Heart left ventricle (tissue), 16 donors: Measurements from ENCODE around the gene CDC14B. TPM values are rescaled to one million over a fixed set of nuclear protein-coding genes. Genes with fewer than 3 reads are reported as not detected.

Experiments
- ATAC-seq, 4 donors: fragments of 200-7000 bp; cut with Tn5 transposase; one replicate each; pipeline ENCODE4 v1.9.1; 2020 to 2022; ENCODE audit warnings: moderate library complexity in 4 of 4, mild to moderate bottlenecking in 3 of 4, moderate number of reproducible peaks in 1 of 4
- DNase-seq, 5 donors: peaks; one replicate each; pipeline ENCODE4 v3.0.0-alpha.2; 2020
- H3K27ac ChIP-seq, 12 donors: fragments of 200-600 bp; sonication (generic) in 4 of 12; one replicate each; pipeline versions ENCODE4 v1.5.0 to v1.8.0; 2016 to 2022; ENCODE audit warnings: mild to moderate bottlenecking in 2 of 12
- H3K27me3 ChIP-seq, 9 donors: fragments of 200-600 bp; sonication (generic) in 2 of 9; one replicate each; pipeline versions ENCODE4 v1.5.1 to v1.8.0; 2016 to 2022; ENCODE audit warnings: mild to moderate bottlenecking in 3 of 9
- H3K36me3 ChIP-seq, 9 donors: fragments of 200-600 bp; sonication (generic) in 2 of 9; one replicate each; pipeline versions ENCODE4 v1.5.0 to v1.8.0; 2018 to 2022; ENCODE audit warnings: mild to moderate bottlenecking in 2 of 9
- H3K4me1 ChIP-seq, 12 donors: fragments of 200-600 bp; sonication (generic) in 4 of 12; one replicate each; pipeline versions ENCODE4 v1.5.0 to v1.8.0; 2016 to 2022; ENCODE audit warnings: mild to moderate bottlenecking in 3 of 12
- H3K4me3 ChIP-seq, 12 donors: fragments of 200-600 bp; sonication (generic) in 4 of 12; one replicate each; pipeline versions ENCODE4 v1.5.0 to v1.8.0; 2017 to 2022; ENCODE audit warnings: mild to moderate bottlenecking in 9 of 12, moderate library complexity in 4 of 12
- H3K9me3 ChIP-seq, 12 donors: fragments of 200-600 bp; sonication (generic) in 4 of 12; one replicate each; pipeline versions ENCODE4 v1.5.0 to v1.8.0; 2016 to 2022; ENCODE audit warnings: mild to moderate bottlenecking in 1 of 12
- POLR2A ChIP-seq, 2 donors: fragments of 450-650 bp; IDR thresholded peaks; one replicate each; pipeline ENCODE4 v1.6.1; 2017; ENCODE audit warnings: antibody characterized with exemption in 2 of 2, mild to moderate bottlenecking in 2 of 2, moderate library complexity in 2 of 2
- WGBS, 4 donors: extraction: QIAGEN DNeasy Blood & Tissue Kit in 2 of 4; methylation state at CpG; one replicate each; pipeline versions ENCODE4 v1.1.5 to v1.1.7; 2013 to 2018; 5-methylcytosine and 5-hydroxymethylcytosine counted together
- intact Hi-C, 10 donors: fragments of 100-400 bp; cut with DNase I; formaldehyde crosslinking; loops; one replicate each; pipeline versions ENCODE4 v1.11.1 to v1.14.2; 2022
- long read RNA-seq, 3 donors: library from polyadenylated mRNA; unstranded; transcript quantifications; one replicate each; pipeline ENCODE4 v2.0.0, GENCODE V29; 2020 to 2021
- polyA plus RNA-seq, 2 donors: library from polyadenylated mRNA; stranded (reverse); fragments of 200-250 nt; gene quantifications; one replicate each; pipeline ENCODE4 v1.2.3, GENCODE V29; 2013
- total RNA-seq, 9 donors: library from RNA; depleted of rRNA in 2 of 9; stranded (reverse); fragments of >200 nt in 2 of 9; fragmentation: NEBNext Ultra II Directional in 3 of 9; extraction: Animal tissue kit (Norgen Biotek cat#: 25700) in 3 of 9; gene quantifications; one replicate each; pipeline versions ENCODE4 v1.1.0 to v1.2.4, GENCODE V29; 2016 to 2023
- TF ChIP-seq, protein P1 (sequence below), 12 donors: fragments of 200-600 bp; sonication (generic) in 4 of 12; IDR thresholded peaks; one replicate each; pipeline versions ENCODE4 v1.5.0 to v1.8.0; 2018 to 2022; ENCODE audit warnings: antibody characterized with exemption in 12 of 12, mild to moderate bottlenecking in 5 of 12
- donor health status: ischemic (EF 13 %, LVEDD 7.1; RV severe dilation, severe dysfunction).
- donor health status: healthy with polysubstance abuse.
- donor health status: DM: no; HTN: yes; CAD: no.
- donor health status: DM: no; HTN: no; CAD: no.
- donor health status: ischemic (EF 25% LVEDD 6.9; RV normal size, moderate dysfunction).
- donor health status: ischemic (EF 25% LVEDD 5.7; RV mildly dilated, moderate dysfunction).
- donor health status: healthy.
- donor health status: DM: yes; HTN: yes; CAD: no.
- donor health status: ischemic (EF 35%, LVEDD 5.7; RV mildly dilated, moderate dysfunction).
- donor health status: nonischemic (EF 11% LVEDD 7.7; RV severe dilation, severe dysfunction).
- donor health status: DM: yes; HTN: yes; CAD: no.
- donor health status: PGD.
- donor health status: ischemic (EF 29% LVEDD 5.4; RV normal size, mild dysfunction).
- donor health status: nonischemic (EF 23%, LVEDD 6.1; RV moderate dilation, normal function).

CDC14B gene
- total RNA-seq (10 to 100 TPM; 18.8 to 37.0 (median 26.9) TPM), polyA plus RNA-seq (10 to 100 TPM in 1 of 2 donors, 1 to 10 TPM in 1; 5.1 to 11.7 TPM)
- long read RNA-seq, donor 1, full-length matches to known transcripts: 9 of 16 reads
- long read RNA-seq, donor 1, partial matches to known transcripts: 0 of 16 reads
- long read RNA-seq, donor 1, other reads (novel, unspliced or antisense): 7 of 16 reads
- long read RNA-seq, donor 2, partial matches to known transcripts: 1 of 33 reads
- long read RNA-seq, donor 2, other reads (novel, unspliced or antisense): 29 of 33 reads
- long read RNA-seq, donor 3, full-length matches to known transcripts: 10 of 19 reads
- long read RNA-seq, donor 3, partial matches to known transcripts: 1 of 19 reads
- long read RNA-seq, donor 3, other reads (novel, unspliced or antisense): 8 of 19 reads

DNA sequence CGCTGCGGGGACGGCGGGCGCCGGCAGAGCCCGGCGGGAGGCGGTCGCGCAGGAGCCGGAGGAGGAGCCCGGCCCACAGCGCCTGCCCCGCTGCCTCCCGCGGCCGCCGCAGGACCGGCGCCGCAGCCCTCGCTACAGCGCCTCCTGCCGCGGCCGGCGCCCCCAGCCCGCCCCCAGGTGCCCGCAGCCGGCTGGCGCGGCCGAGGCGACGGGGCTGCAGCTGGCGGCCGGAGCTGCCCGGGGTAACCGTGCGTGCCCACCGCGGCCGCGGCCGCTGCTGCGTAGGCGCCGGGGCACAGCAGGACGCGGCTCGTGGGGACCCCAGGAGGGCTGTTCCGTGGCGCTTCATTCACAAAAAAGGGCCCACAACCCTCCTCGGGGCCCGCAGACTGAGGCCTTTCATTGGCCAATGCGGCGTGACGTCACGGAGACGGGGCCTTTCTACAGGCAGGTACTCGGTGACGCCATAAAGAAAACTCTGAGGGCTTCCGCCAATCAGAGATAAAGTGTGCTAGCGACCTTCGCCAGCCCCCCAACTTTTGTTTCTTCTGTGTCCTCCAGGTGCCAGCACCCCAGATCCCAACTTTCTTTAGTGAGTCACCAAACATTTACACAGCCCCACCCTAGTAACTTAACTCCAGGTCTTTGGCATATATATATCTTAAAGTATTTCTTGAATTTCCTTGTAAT lies at the start of gene CDC14B:
Gene CDC14B, minus strand, starts transcription at position 353 of the 690 bp plus-strand sequence. CDS start 465 bp downstream, outside the sequence.
- 0 to 13% (median 3%) methylated on average over 5 to 66 of the region's 66 CpGs for WGBS, 4 donors
- H3K27me3 ChIP-seq: peaks cover 0 to 14% (median 0%) of the 10 kb centered on the region in 9 donors

DNA sequence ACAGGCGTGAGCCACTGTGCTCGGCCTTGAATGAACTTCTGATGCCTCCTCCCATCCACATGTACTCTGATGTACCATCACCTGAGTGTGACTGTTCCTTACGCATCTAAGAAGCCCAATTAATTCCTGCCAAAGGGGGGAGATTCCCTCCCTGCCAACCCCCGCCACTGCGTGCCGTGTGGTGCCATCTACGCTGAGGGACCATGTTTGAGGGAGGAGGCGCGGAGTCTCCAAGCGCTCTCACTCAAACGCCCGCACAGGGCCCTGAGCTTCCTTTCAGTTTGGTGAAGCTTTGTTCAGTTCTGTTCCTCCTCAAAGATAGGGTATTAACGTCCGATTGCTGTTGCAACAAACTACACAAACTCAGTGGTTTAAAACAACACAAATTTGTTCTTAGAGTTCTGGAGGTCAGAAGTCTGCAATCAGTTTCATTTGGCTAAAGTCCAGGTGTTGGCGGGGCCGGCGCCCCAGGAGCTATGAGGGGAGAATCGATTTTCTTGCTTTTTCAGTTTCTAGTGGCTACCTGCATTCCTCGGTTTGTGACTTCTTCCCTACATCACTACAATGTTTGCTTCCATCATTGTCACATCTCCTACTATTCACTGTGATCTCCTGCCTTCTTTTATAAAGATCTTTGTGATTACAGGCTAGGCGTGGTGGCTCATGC lies 49.4 kb upstream of the CDC14B start:
- intact Hi-C loops: loop anchor here in 8 of 10 donors (2.0 to 10.0 kb wide), 8 partner anchors 214 to 437 kb away; partner anchors contain the start of gene HABP4 (in 1 of the 8)
- Histone ChIP-seq H3K27me3 (no peaks in the 10 kb centered on the region), H3K9me3 (no peaks in the 10 kb centered on the region), H3K4me3 (no peak overlapping the region), H3K4me1 (peaks cover 0 to 5% (median 0%) of the 10 kb centered on the region in 12 donors), H3K36me3 (no peaks in the 10 kb centered on the region), H3K27ac (no peak overlapping the region)
- TF ChIP-seq, protein P1, sequence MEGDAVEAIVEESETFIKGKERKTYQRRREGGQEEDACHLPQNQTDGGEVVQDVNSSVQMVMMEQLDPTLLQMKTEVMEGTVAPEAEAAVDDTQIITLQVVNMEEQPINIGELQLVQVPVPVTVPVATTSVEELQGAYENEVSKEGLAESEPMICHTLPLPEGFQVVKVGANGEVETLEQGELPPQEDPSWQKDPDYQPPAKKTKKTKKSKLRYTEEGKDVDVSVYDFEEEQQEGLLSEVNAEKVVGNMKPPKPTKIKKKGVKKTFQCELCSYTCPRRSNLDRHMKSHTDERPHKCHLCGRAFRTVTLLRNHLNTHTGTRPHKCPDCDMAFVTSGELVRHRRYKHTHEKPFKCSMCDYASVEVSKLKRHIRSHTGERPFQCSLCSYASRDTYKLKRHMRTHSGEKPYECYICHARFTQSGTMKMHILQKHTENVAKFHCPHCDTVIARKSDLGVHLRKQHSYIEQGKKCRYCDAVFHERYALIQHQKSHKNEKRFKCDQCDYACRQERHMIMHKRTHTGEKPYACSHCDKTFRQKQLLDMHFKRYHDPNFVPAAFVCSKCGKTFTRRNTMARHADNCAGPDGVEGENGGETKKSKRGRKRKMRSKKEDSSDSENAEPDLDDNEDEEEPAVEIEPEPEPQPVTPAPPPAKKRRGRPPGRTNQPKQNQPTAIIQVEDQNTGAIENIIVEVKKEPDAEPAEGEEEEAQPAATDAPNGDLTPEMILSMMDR (IDR thresholded peaks at IDR 0.05): no peak
- TF ChIP-seq POLR2A (IDR thresholded peaks at IDR 0.05): no peak
- WGBS, 4 donors: 88 to 93% (median 92%) methylated on average over 20 of the region's 20 CpGs
- DNase-seq: no peak
- ATAC-seq: no peak

More for the DNA sequence above, at the start of gene CDC14B:
- intact Hi-C loops: loop anchor here in 8 of 10 donors (2.0 to 10.0 kb wide), 9 partner anchors 33 to 169 kb away; partner anchors contain the start of genes HABP4 (in 5 of the 8) and PRXL2C (in 2 of the 8)
- DNase-seq (peak; percentile 87 to 96 (median 92)), ATAC-seq (peak; percentile 50 to 82 (median 78))
- Histone ChIP-seq H3K36me3 (no peaks in the 10 kb centered on the region), H3K27ac (peak within 1 kb of the TSS; percentile 72 to 92 (median 88)), H3K4me3 (peak within 1 kb of the TSS; percentile 58 to 89 (median 78)), H3K4me1 (peaks cover 0 to 12% (median 2%) of the 10 kb centered on the region in 12 donors), H3K9me3 (no peaks in the 10 kb centered on the region)
- TF ChIP-seq POLR2A (IDR thresholded peaks at IDR 0.05): peak in 1 of 2 donors; percentile 16
- TF ChIP-seq, protein P1 (IDR thresholded peaks at IDR 0.05): peak in 2 of 12 donors; percentile 21 to 28

DNA sequence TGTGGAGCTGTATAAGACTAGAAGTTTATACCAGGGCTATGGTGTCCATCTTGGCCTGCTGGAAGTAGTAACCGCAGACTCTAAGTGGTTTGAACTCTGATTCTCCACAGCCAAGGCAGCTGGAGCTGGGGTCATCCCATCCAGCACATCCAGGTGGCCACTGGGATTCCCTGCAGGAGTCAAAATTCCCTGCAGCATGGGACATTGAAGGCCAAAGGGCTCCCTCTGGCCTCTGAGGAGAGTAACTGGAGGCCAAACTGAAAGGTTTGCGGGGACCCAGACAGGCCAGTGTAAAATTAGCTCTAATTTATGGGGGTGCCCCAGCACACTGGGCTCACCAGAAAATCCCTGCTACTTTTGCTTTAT lies 47.7 kb upstream of the CDC14B start:
- DNase-seq (no peak), ATAC-seq (no peak)
- TF ChIP-seq, protein P1 (IDR thresholded peaks at IDR 0.05): no peak
- no peak for TF ChIP-seq POLR2A (IDR thresholded peaks at IDR 0.05)
- intact Hi-C loops: loop anchor here (2.0 to 10.0 kb wide), 9 partner anchors 213 to 435 kb away; partner anchors contain the start of gene HABP4 (in 1 of the 10)
- H3K27ac ChIP-seq: no peak overlapping the region
- no peaks in the 10 kb centered on the region for H3K36me3 ChIP-seq
- no peaks in the 10 kb centered on the region for H3K9me3 ChIP-seq
- H3K4me1 ChIP-seq: peaks cover 0 to 5% (median 0%) of the 10 kb centered on the region in 12 donors
- H3K4me3 ChIP-seq: no peak overlapping the region
- WGBS, 4 donors: 86 to 100% (median 91%) methylated on average over 2 of the region's 2 CpGs
- H3K27me3 ChIP-seq: no peaks in the 10 kb centered on the region
